ENCODE measurements around the gene HMGCL.
"Not testable (repeated sequence)": the region's sequence is repeated elsewhere in the genome, so short reads cannot be mapped to it uniquely, and the experiment has no call there.

GRCh38 chr1:23834156-23834555 is 8.9 kb upstream of the HMGCL start:
- TF ChIP-seq, protein P1, sequence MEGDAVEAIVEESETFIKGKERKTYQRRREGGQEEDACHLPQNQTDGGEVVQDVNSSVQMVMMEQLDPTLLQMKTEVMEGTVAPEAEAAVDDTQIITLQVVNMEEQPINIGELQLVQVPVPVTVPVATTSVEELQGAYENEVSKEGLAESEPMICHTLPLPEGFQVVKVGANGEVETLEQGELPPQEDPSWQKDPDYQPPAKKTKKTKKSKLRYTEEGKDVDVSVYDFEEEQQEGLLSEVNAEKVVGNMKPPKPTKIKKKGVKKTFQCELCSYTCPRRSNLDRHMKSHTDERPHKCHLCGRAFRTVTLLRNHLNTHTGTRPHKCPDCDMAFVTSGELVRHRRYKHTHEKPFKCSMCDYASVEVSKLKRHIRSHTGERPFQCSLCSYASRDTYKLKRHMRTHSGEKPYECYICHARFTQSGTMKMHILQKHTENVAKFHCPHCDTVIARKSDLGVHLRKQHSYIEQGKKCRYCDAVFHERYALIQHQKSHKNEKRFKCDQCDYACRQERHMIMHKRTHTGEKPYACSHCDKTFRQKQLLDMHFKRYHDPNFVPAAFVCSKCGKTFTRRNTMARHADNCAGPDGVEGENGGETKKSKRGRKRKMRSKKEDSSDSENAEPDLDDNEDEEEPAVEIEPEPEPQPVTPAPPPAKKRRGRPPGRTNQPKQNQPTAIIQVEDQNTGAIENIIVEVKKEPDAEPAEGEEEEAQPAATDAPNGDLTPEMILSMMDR (IDR thresholded peaks at IDR 0.05), result not testable (repeated sequence)
- not testable (repeated sequence) for TF ChIP-seq POLR2A (IDR thresholded peaks at IDR 0.05)
